BLaER1 treated with 17β-estradiol and CSF1 and Interleukin-3, amounts not matched to agents 10 nM and 100 nM (cell line): ENCODE data around the gene SAP130.
A peak's percentile ranks its signal among the peaks of the same experiment; 100 is the strongest.
"Not testable (repeated sequence)": the region's sequence is repeated elsewhere in the genome, so short reads cannot be mapped to it uniquely, and the experiment has no call there.

Experiments
- H3K27ac ChIP-seq, 11 experiments: shearing (Covaris generic); formaldehyde crosslinking; 2 replicates each; pipeline ENCODE4 v1.8.1; 2022
- H3K27me3 ChIP-seq, 11 experiments: shearing (Covaris generic); formaldehyde crosslinking; 2 replicates each; pipeline ENCODE4 v1.8.1; 2022
- H3K36me3 ChIP-seq, 11 experiments: shearing (Covaris generic); formaldehyde crosslinking; 2 replicates each; pipeline ENCODE4 v1.8.1; 2022
- H3K4me1 ChIP-seq, 10 experiments: shearing (Covaris generic); formaldehyde crosslinking; 2 replicates each; pipeline ENCODE4 v1.8.1; 2022
- H3K4me2 ChIP-seq, 11 experiments: shearing (Covaris generic); formaldehyde crosslinking; 2 replicates each; pipeline ENCODE4 v1.8.1; 2022
- H3K4me3 ChIP-seq, 10 experiments: shearing (Covaris generic); formaldehyde crosslinking; 2 replicates each; pipeline ENCODE4 v1.8.1; 2022
- H3K9ac ChIP-seq, 11 experiments: shearing (Covaris generic); formaldehyde crosslinking; 2 replicates each; pipeline ENCODE4 v1.8.1; 2022
- H3K9me3 ChIP-seq, 11 experiments: shearing (Covaris generic); formaldehyde crosslinking; replicated peaks in 1 of 11; 2 replicates each; pipeline ENCODE4 v1.8.1; 2022
- H4K20me1 ChIP-seq, 11 experiments: shearing (Covaris generic); formaldehyde crosslinking; 2 replicates each; pipeline ENCODE4 v1.8.1; 2022
- Cebpa-rat ChIP-seq, 11 experiments: shearing (Covaris generic); IDR thresholded peaks; 2 replicates each; pipeline ENCODE4 v1.8.1; 2022

SAP130 gene

DNA sequence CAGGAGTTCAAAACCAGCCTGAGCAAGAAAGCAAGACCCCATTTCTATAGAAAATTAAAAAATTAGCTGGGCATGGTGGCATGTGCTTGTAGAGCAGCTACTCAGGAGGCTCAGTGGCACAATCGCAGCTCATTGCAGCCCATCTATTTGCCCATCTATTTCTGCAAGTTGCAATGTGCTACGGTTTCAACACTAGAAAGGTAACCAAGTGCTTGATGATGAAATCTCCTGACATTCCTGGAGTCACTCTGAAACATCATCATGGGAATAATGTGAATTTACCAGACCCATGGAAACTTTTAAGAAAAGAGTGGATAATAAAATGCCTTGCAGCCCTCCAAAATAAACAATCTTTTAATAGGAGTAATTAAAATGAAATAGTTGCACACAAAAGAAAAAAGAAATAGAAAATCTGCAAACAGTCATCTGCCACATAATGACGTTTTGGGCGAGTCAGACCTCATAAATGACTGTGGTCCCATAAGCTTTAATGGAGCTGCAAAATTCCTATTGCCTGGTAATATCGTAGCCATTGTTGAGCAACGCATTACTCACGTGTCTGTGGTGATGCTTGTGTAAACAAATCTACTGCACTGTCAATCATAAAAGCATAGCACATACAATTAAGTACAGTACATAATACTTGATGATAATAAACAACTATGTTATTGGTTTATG is 95.5 kb downstream of the SAP130 start:
- Histone ChIP-seq H3K9me3 (no peaks in the 10 kb centered on the region), H3K4me1 (no peaks in the 10 kb centered on the region), H3K27ac (no peak overlapping the region), H4K20me1 (no peaks in the 10 kb centered on the region), H3K4me2 (no peak overlapping the region), H3K27me3 (no peaks in the 10 kb centered on the region), H3K36me3 (no peaks in the 10 kb centered on the region), H3K9ac (no peak overlapping the region), H3K4me3 (no peak overlapping the region)
- TF ChIP-seq Cebpa-rat (IDR thresholded peaks at IDR 0.05): no peak

DNA sequence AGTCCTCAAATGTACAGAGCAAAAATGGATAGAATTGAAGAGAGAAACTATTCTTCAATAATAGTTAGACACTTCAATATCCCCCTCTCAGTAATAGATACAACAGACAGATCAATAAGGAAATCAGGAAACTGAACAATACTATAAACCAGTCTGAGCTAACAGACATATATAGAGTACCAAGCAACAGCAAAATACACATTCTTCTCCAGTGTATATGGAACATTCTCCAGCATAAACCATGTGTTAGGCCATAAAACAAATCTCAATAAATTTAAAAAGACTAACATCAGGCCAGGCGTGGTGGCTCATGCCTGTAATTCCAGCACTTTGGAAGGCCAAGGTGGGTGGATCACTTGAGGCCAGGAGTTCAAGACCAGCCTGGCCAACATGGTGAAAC is 98.4 kb downstream of the SAP130 start:
- no peak overlapping the region for H3K4me2 ChIP-seq
- no peak for TF ChIP-seq Cebpa-rat (IDR thresholded peaks at IDR 0.05)
- H3K27ac ChIP-seq: no peak overlapping the region
- H3K9me3 ChIP-seq: 0 out of 22 replicates have a peak, but pooled peaks cover 0 to 7% (median 0%) of the 10 kb centered on the region in 11 experiments
- no peak overlapping the region for H3K4me3 ChIP-seq
- H3K4me1 ChIP-seq: no peaks in the 10 kb centered on the region
- no peak overlapping the region for H3K9ac ChIP-seq
- H3K27me3 ChIP-seq: no peaks in the 10 kb centered on the region
- H3K36me3 ChIP-seq: no peaks in the 10 kb centered on the region
- H4K20me1 ChIP-seq: no peaks in the 10 kb centered on the region

DNA sequence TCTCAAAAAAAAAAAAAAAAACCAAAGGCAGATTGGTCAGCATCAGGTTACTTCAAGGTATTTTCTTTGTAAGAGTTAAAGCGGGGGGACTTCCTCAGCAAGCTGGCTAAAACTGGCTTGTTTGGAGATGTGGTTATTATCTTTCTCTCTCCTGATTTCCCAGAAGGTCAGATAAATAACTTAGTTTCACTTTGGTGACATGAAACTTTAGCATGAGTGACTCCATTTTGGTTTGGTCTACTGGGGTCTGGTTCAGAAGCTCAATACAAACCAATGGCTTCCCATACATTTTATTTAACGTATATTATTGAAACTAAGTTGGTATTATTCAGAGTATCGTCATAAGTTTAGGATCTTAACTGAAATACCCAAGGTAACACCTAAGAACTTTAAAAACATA is 100.5 kb downstream of the SAP130 start:
- no peaks in the 10 kb centered on the region for H3K27me3 ChIP-seq
- no peak overlapping the region for H3K4me2 ChIP-seq
- 0 out of 22 replicates have a peak, but pooled peaks cover 0 to 7% (median 0%) of the 10 kb centered on the region in 11 experiments for H3K9me3 ChIP-seq
- H3K4me3 ChIP-seq: no peak overlapping the region
- TF ChIP-seq Cebpa-rat (IDR thresholded peaks at IDR 0.05): no peak
- no peaks in the 10 kb centered on the region for H3K36me3 ChIP-seq
- no peak overlapping the region for H3K9ac ChIP-seq
- H4K20me1 ChIP-seq: no peaks in the 10 kb centered on the region
- no peak overlapping the region for H3K27ac ChIP-seq
- no peaks in the 10 kb centered on the region for H3K4me1 ChIP-seq

DNA sequence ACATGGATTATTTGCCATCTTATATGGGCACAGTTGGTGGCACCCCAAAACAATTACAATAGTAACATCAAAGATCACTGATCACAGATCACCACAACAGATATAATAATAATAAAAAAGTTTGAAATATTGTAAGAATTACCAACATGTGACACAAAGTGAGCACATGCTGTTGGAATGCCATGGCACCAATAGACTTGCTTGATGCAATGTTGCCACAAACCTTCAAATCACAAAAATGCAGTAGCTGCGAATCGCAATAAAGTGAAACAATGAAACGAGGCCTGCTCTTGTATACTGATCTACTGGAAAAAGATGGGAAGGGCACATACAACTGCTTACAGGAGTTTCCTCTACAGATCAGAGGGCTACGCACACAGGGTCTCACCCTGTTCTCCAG is 109.9 kb downstream of the SAP130 start:
- no peaks in the 10 kb centered on the region for H3K27me3 ChIP-seq
- H4K20me1 ChIP-seq: no peaks in the 10 kb centered on the region
- H3K9me3 ChIP-seq: no peaks in the 10 kb centered on the region; a peak in 1 of 22 replicates
- no peak overlapping the region for H3K4me3 ChIP-seq
- no peak for TF ChIP-seq Cebpa-rat (IDR thresholded peaks at IDR 0.05)
- no peaks in the 10 kb centered on the region for H3K4me1 ChIP-seq
- no peak overlapping the region for H3K9ac ChIP-seq
- H3K36me3 ChIP-seq: no peaks in the 10 kb centered on the region
- no peak overlapping the region for H3K27ac ChIP-seq
- H3K4me2 ChIP-seq: no peak overlapping the region

DNA sequence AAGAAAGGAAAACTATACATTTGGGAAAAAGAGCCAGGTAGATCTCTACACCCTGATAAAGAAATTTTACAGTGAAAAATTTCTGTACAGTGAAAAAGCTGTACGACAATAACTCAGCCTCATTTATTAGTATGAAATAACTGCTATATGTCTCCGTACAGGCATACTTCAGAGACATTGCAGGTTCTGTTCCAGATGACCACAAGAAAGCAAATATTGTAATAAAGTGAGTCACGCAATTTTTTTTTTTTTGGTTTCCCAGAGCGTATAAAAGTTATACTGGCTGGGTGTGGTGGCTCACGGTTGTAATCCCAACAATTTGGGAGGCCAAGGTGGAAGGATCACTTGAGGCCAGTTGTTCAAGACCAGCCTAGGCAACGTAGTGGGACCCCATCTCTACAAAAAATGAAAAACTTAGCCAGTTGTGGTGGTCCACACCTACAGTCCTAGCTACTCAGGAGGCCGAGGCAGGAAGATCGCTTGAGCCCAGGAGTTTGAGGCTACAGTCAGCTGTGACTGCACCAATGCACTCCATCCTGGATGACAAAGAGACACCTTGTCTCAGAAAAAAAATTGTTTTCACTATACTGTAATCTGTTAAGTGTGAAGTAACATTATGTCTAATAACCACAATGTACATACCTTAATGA is 113.9 kb downstream of the SAP130 start:
- H3K27ac ChIP-seq: no peak overlapping the region
- H3K27me3 ChIP-seq: no peaks in the 10 kb centered on the region
- H3K4me1 ChIP-seq: peaks cover 0 to 3% (median 0%) of the 10 kb centered on the region in 10 experiments; a peak in 1 of 20 replicates
- no peak overlapping the region for H3K4me2 ChIP-seq
- no peaks in the 10 kb centered on the region for H4K20me1 ChIP-seq
- H3K9ac ChIP-seq: no peak overlapping the region
- H3K9me3 ChIP-seq: peaks cover 0 to 12% (median 0%) of the 10 kb centered on the region in 11 experiments; a peak in 4 of 22 replicates
- H3K36me3 ChIP-seq: no peaks in the 10 kb centered on the region
- no peak overlapping the region for H3K4me3 ChIP-seq
- no peak for TF ChIP-seq Cebpa-rat (IDR thresholded peaks at IDR 0.05)

DNA sequence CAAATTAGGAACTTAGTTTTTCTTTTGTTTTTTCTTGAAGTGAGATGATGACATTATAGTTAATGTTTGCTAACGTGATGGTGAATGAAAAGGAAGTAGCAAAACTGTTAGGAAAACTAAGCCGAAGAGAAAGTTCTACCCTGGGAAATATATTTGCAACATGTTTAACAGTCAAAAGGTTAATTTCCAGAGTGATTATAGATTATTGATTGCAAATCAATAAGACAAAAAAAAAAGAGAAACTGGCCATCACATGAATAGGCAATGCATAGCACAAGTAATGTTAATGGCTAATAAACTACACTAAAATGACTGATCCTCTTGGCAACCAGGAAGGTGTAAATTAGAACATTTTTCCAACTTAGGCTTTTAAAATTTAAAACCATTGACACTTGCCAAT is 116.1 kb downstream of the SAP130 start:
- no peaks in the 10 kb centered on the region for H4K20me1 ChIP-seq
- no peak overlapping the region for H3K4me3 ChIP-seq
- peaks cover 0 to 6% (median 0%) of the 10 kb centered on the region in 10 experiments; a peak in 1 of 20 replicates for H3K4me1 ChIP-seq
- H3K4me2 ChIP-seq: no peak overlapping the region
- H3K9ac ChIP-seq: no peak overlapping the region
- TF ChIP-seq Cebpa-rat (IDR thresholded peaks at IDR 0.05): no peak
- H3K9me3 ChIP-seq: peaks cover 0 to 12% (median 0%) of the 10 kb centered on the region in 11 experiments; a peak in 4 of 22 replicates
- H3K36me3 ChIP-seq: no peaks in the 10 kb centered on the region
- no peaks in the 10 kb centered on the region for H3K27me3 ChIP-seq
- no peak overlapping the region for H3K27ac ChIP-seq

DNA sequence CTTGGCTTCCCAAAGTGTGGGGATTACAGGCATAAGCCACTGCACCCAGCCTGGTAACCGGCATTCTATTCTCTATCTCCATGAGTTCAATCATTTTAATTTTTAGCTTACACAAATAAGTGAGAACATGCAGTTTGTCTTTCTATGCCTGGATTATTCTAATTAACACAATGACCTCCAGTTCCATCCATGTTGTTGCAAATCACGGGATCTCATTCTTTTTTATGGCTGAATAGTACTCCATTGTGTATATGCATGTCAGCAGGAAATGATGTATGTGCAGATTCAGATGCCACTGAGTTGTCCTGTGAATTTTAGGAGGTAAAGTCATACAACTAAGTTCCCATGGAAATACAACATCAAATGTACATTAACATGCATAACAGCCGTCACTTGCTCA is 117.4 kb downstream of the SAP130 start:
- no peak for TF ChIP-seq Cebpa-rat (IDR thresholded peaks at IDR 0.05)

DNA sequence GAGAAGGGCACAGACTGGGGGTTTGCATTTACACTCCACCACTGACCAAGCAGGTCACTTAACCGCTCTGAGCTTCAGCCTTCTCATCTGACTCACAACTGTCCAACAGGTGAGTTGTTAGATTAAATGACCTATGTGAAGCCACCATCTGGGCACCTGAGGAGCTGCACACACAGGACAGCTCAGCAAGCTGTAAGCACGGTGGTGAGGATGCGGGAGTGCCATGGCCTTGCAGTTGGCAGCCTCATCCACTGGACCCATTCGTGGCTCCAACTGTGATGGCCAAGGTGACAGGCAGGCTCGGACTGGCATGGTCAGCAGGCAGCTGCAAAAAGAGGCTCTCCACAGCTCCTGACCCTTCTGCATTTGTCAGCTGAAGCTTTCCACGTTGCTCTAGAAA is 118.8 kb downstream of the SAP130 start:
- TF ChIP-seq Cebpa-rat (IDR thresholded peaks at IDR 0.05): no peak
- Histone ChIP-seq H4K20me1 (no peaks in the 10 kb centered on the region), H3K4me1 (peaks cover 0 to 6% (median 0%) of the 10 kb centered on the region in 10 experiments; a peak in 1 of 20 replicates), H3K4me2 (0 out of 22 replicates have a peak overlapping the region, but pooled peaks of 1 of the 11 experiments have one; percentile 2), H3K4me3 (no peak overlapping the region), H3K27me3 (no peaks in the 10 kb centered on the region), H3K9ac (no peak overlapping the region), H3K36me3 (no peaks in the 10 kb centered on the region), H3K27ac (no peak overlapping the region), H3K9me3 (peaks cover 0 to 12% (median 0%) of the 10 kb centered on the region in 11 experiments; a peak in 4 of 22 replicates)

More for the DNA sequence above, 117.4 kb downstream of the SAP130 start:
- Histone ChIP-seq H3K4me3 (no peak overlapping the region), H3K9me3 (peaks cover 0 to 12% (median 0%) of the 10 kb centered on the region in 11 experiments; a peak in 4 of 22 replicates), H3K4me1 (peaks cover 0 to 6% (median 0%) of the 10 kb centered on the region in 10 experiments; a peak in 1 of 20 replicates), H3K27me3 (no peaks in the 10 kb centered on the region), H3K9ac (no peak overlapping the region), H4K20me1 (no peaks in the 10 kb centered on the region), H3K36me3 (no peaks in the 10 kb centered on the region), H3K27ac (no peak overlapping the region), H3K4me2 (no peak overlapping the region)

DNA sequence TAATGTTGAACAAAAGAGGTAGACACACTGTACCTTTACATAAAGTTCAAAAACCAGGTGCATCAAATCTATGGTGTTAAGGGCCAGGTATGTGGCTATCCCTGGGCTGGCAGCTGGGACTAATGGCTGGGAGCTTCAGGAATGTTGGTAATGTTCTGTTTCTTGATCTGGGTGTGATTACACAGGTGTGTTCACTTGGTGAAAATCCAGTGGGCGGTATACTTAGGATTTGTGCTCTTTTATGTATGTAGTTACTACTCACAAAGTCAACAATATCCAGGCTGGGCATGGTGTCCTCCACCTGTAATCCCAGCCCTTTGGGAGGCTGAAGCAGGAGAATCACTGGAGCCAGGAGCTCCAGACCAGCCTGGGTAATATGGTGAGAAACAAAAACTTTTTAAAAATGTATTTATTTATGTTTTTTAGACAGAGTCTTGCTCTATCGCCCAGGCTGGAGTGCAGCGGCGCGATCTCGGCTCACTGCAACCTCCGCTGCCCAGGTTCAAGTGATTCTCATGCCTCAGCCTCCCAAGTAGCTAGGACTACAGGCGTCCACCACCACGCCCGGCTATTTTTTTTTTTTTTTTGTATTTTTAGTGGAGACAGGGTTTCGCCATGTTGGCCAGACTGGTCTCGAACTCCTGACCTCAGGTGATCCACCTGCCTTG is 120.0 kb downstream of the SAP130 start:
- H3K27me3 ChIP-seq, H3K27ac ChIP-seq, H3K9ac ChIP-seq, H3K4me3 ChIP-seq, H4K20me1 ChIP-seq, H3K4me1 ChIP-seq, H3K4me2 ChIP-seq, H3K36me3 ChIP-seq: not testable (repeated sequence)
- peaks cover 0 to 12% (median 0%) of the 10 kb centered on the region in 11 experiments; a peak in 4 of 22 replicates for H3K9me3 ChIP-seq
